Measurements from ENCODE around the gene ARMC2.

DNA sequence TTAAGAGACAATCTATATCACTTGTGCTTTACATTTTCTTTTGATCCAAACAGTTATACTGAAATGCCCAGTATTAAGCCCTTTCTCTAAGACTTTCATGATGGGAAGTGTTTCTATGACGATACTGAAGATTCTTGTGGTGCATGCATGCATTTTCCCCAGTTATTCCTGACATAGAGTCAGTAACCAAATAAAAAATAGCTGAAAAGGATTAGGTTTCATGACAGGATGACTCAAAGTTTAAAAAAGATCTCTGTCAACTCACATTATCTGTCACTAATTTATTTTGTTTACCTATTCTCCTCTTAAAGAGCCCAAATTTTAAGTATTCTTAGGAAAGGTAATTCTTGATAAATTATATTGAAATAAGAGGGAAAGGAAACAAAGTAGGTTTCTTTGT lies 148.0 kb downstream of the ARMC2 start:
- TF ChIP-seq, protein P1, sequence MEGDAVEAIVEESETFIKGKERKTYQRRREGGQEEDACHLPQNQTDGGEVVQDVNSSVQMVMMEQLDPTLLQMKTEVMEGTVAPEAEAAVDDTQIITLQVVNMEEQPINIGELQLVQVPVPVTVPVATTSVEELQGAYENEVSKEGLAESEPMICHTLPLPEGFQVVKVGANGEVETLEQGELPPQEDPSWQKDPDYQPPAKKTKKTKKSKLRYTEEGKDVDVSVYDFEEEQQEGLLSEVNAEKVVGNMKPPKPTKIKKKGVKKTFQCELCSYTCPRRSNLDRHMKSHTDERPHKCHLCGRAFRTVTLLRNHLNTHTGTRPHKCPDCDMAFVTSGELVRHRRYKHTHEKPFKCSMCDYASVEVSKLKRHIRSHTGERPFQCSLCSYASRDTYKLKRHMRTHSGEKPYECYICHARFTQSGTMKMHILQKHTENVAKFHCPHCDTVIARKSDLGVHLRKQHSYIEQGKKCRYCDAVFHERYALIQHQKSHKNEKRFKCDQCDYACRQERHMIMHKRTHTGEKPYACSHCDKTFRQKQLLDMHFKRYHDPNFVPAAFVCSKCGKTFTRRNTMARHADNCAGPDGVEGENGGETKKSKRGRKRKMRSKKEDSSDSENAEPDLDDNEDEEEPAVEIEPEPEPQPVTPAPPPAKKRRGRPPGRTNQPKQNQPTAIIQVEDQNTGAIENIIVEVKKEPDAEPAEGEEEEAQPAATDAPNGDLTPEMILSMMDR (IDR thresholded peaks at IDR 0.05): no peak
- no peak for TF ChIP-seq POLR2A (IDR thresholded peaks at IDR 0.05)
